ENCODE data around the gene ATXN1.

ATXN1 gene

GRCh38 chr6:16748025-16748319 is 13.3 kb downstream of the ATXN1 start:
- ChIA-PET CTCF (interaction anchor here (1.0 to 2.0 kb wide), 4 partner anchors 11 to 35 kb away, joined by 4 to 9 read pairs (median 5); partner anchors contain the start of gene ATXN1), POLR2A (interaction anchor here (1.1 to 1.4 kb wide), 3 partner anchors 11 to 25 kb away, joined by 3 to 7 read pairs (median 3); no protein-coding TSS in a partner anchor)
- TF ChIP-seq ELF4 (IDR thresholded peaks at IDR 0.05) (no peak), FOXM1 (IDR thresholded peaks at IDR 0.05; ENCODE audit: borderline replicate concordance) (no peak), BHLHE40 (IDR thresholded peaks at IDR 0.05; ENCODE audit: borderline replicate concordance) (no peak), NFRKB (IDR thresholded peaks at IDR 0.05) (no peak), CTBP1 (IDR thresholded peaks at IDR 0.05; ENCODE audit: borderline replicate concordance) (no peak), TARDBP (IDR thresholded peaks at IDR 0.05) (no peak), SUZ12 (IDR thresholded peaks at IDR 0.05) (no peak), ARNT (IDR thresholded peaks at IDR 0.05) (no peak), L3MBTL2 (conservative IDR thresholded peaks at IDR 0.05) (no peak), HDGF (IDR thresholded peaks at IDR 0.05; ENCODE audit: borderline replicate concordance) (no peak)
- no peak for DNase-seq (ENCODE audit: extremely low spot score)

DNA sequence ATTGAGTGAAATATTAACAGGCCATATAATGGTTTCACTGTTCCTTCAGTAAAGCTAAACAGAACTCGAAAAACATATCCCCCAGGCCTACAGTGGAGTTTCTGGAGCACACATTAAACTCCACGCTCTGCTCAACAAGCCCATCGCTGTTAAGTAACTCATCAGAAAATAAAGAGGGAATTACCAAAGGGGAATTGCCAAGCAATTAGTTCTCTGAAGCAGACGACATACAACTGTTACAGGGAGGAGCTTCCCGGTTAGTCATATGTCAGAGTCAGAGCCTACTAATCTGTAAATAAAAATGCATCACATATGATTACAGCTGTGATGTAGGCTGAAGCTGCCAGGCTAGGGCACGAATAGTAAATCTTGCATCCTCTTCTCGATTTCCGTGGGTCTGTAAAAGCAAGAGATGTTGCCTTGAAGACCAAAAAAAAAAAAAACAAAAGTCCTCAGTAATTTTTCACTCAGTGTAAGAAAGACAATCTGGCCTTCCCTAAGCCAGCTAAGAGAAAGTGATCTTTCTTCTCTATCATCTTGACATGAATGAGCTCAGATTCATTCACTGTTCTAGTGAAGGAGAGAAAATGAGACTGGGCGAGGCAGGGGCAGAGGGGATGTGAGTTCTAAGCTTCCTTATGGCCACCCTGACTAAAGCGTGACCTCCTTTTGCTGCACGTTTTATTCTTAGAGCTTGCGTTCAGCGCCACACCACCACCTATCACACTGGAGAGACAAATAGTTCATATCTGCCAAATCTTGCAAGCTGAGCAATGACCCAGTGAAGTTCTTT is 13.8 kb downstream of the ATXN1 start:
- ChIA-PET POLR2A (interaction anchor here (1.1 to 1.4 kb wide), 3 partner anchors 11 to 24 kb away, joined by 3 to 7 read pairs (median 3); no protein-coding TSS in a partner anchor), CTCF (interaction anchor here (1.0 to 2.0 kb wide), 4 partner anchors 11 to 34 kb away, joined by 4 to 9 read pairs (median 5); partner anchors contain the start of gene ATXN1)
- DNase-seq (ENCODE audit: extremely low spot score), result no peak
- TF ChIP-seq SP1 (IDR thresholded peaks at IDR 0.05) (no peak), FOXA1 (IDR thresholded peaks at IDR 0.05) (no peak), FOXK2 (IDR thresholded peaks at IDR 0.05) (no peak), CTBP1 (IDR thresholded peaks at IDR 0.05; ENCODE audit: borderline replicate concordance) (no peak), BHLHE40 (IDR thresholded peaks at IDR 0.05; ENCODE audit: borderline replicate concordance) (no peak), ARNT (IDR thresholded peaks at IDR 0.05) (no peak), ZNF384 (IDR thresholded peaks at IDR 0.05) (no peak), L3MBTL2 (conservative IDR thresholded peaks at IDR 0.05) (no peak), HDGF (IDR thresholded peaks at IDR 0.05; ENCODE audit: borderline replicate concordance) (no peak), NFRKB (IDR thresholded peaks at IDR 0.05) (no peak), LEF1 (IDR thresholded peaks at IDR 0.05; ENCODE audit: borderline replicate concordance) (no peak), TARDBP (IDR thresholded peaks at IDR 0.05) (no peak), SUZ12 (IDR thresholded peaks at IDR 0.05) (no peak)
- TF ChIP-seq, protein P1, sequence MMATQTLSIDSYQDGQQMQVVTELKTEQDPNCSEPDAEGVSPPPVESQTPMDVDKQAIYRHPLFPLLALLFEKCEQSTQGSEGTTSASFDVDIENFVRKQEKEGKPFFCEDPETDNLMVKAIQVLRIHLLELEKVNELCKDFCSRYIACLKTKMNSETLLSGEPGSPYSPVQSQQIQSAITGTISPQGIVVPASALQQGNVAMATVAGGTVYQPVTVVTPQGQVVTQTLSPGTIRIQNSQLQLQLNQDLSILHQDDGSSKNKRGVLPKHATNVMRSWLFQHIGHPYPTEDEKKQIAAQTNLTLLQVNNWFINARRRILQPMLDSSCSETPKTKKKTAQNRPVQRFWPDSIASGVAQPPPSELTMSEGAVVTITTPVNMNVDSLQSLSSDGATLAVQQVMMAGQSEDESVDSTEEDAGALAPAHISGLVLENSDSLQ (IDR thresholded peaks at IDR 0.05), result no peak

GRCh38 chr6:16746812-16747211 is 14.4 kb downstream of the ATXN1 start:
- ChIA-PET CTCF (interaction anchor here (1.2 to 2.0 kb wide), 2 partner anchors 10 to 17 kb away, joined by 4 to 9 read pairs; no protein-coding TSS in a partner anchor), POLR2A (no interaction called here)
- TF ChIP-seq ELF4 (IDR thresholded peaks at IDR 0.05) (no peak), TARDBP (IDR thresholded peaks at IDR 0.05) (no peak), CTBP1 (IDR thresholded peaks at IDR 0.05; ENCODE audit: borderline replicate concordance) (no peak), NFRKB (IDR thresholded peaks at IDR 0.05) (no peak), FOXM1 (IDR thresholded peaks at IDR 0.05; ENCODE audit: borderline replicate concordance) (no peak), FOXK2 (IDR thresholded peaks at IDR 0.05) (no peak), ZNF384 (IDR thresholded peaks at IDR 0.05) (no peak), LEF1 (IDR thresholded peaks at IDR 0.05; ENCODE audit: borderline replicate concordance) (no peak), BHLHE40 (IDR thresholded peaks at IDR 0.05; ENCODE audit: borderline replicate concordance) (no peak), L3MBTL2 (conservative IDR thresholded peaks at IDR 0.05) (no peak), HDGF (IDR thresholded peaks at IDR 0.05; ENCODE audit: borderline replicate concordance) (no peak), FOXA1 (IDR thresholded peaks at IDR 0.05) (no peak), ARNT (IDR thresholded peaks at IDR 0.05) (no peak), SUZ12 (IDR thresholded peaks at IDR 0.05) (no peak), SP1 (IDR thresholded peaks at IDR 0.05) (no peak)
- TF ChIP-seq, protein P1 (IDR thresholded peaks at IDR 0.05), result no peak
- no peak for DNase-seq (ENCODE audit: extremely low spot score)

- ChIA-PET POLR2A (no interaction called here), CTCF (interaction anchor here (2.0 kb wide), 1 partner anchor 17 kb away, joined by 9 read pairs; no protein-coding TSS in a partner anchor)
- DNase-seq (ENCODE audit: extremely low spot score), result no peak
- no peak for TF ChIP-seq CTBP1 (IDR thresholded peaks at IDR 0.05; ENCODE audit: borderline replicate concordance)
- no peak for TF ChIP-seq ZNF384 (IDR thresholded peaks at IDR 0.05)
- TF ChIP-seq FOXK2 (IDR thresholded peaks at IDR 0.05), result no peak
- TF ChIP-seq, protein P1 (IDR thresholded peaks at IDR 0.05), result no peak
- TF ChIP-seq FOXM1 (IDR thresholded peaks at IDR 0.05; ENCODE audit: borderline replicate concordance), result no peak
- no peak for TF ChIP-seq SP1 (IDR thresholded peaks at IDR 0.05)
- TF ChIP-seq FOXA1 (IDR thresholded peaks at IDR 0.05), result no peak
- no peak for TF ChIP-seq ARNT (IDR thresholded peaks at IDR 0.05)
- no peak for TF ChIP-seq NFRKB (IDR thresholded peaks at IDR 0.05)
- no peak for TF ChIP-seq TARDBP (IDR thresholded peaks at IDR 0.05)
- TF ChIP-seq SUZ12 (IDR thresholded peaks at IDR 0.05), result no peak
- TF ChIP-seq L3MBTL2 (conservative IDR thresholded peaks at IDR 0.05), result no peak
Observed at GRCh38 chr6:16746401-16746800, 14.9 kb downstream of the ATXN1 start.

DNA sequence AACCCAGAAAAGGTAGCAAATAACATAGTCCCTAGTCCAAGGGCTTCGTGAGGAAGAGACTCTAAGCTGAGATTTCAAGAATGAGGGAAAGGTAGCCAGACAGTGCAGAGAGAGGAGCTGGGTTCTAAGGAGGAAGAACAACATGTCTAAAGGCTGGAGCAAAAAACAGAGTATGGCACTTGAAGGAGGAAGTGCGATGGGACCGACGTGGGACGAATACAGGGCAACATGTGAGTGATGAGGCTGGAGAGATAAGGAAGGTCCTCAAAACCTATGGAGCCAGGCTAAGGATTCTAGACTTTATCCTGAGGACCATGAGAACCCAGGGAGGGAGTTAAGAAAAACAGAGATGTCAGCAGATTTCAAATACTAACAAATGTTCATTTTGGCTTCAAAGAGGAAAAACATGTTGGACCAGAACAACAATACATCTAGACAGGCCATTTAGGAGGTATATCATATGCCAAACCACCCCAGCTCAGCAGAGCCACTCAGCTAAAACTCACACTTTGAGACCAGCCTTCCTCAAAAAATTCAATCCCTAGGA is 17.5 kb downstream of the ATXN1 start:
- TF ChIP-seq ARNT (IDR thresholded peaks at IDR 0.05) (no peak), ZNF384 (IDR thresholded peaks at IDR 0.05) (no peak), BHLHE40 (IDR thresholded peaks at IDR 0.05; ENCODE audit: borderline replicate concordance) (no peak)
- TF ChIP-seq, protein P1 (IDR thresholded peaks at IDR 0.05), result no peak
- CTCF ChIA-PET, result no interaction called here
- DNase-seq (ENCODE audit: extremely low spot score), result no peak
- POLR2A ChIA-PET, result no interaction called here

Measured in HEK293T (cell line).